Activated effector memory CD4-positive, alpha-beta T cell treated with Interleukin-2 at 50 U/mL for 16 hours (primary cell): Measurements from ENCODE around the gene FBXW11.
"Not testable (repeated sequence)": the region's sequence is repeated elsewhere in the genome, so short reads cannot be mapped to it uniquely, and the experiment has no call there.

Experiments used
- DNase-seq: peaks from one replicate; pipeline ENCODE4 v3.0.0-alpha.2; 2020

Gene FBXW11

DNA sequence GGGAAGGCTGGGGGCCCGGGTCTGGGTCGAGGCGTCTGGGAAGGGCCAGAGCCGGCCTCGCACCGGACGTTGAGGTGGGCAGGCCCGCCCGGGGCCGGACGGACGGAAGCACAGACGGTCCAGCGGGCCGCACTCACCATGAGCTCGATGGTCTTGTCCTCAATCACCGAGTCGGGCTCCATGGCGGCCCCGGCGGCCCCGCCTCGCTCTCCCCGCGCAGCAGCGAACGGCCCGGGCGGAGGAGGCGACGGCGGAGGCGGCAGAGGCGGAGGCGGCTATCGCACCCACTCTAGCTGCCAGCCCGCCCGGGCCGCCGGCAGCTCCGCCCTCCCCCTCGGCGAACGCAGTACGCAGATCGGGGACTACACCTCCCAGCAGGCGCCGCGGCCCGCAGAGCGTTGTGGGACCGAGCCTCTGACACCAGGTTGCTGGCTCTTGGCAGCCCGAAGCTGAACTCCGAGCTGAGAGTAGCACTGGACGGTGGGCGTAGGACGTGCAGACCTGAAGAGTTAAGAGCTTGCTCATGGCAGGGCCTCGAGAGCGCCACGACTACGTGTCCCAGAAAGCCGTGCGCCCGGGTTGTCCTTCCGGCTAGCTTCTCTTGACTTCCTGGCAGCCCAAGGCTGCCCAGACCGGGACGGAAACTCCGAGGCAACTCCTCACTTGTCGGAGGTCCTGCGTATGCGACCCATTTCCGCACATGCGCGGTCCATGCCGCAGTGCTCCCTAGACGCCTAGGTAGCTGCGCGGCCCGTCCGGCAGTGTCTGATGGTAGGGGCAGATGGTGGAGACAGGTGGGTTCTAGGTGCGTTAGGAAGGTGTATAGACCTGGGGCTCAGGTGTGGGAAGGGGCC lies at the start of gene FBXW11:
FBXW11 (minus strand) TSS at position 318 of the 854 bp plus-strand sequence; CDS start at position 182, 136 bp downstream.
- peak; percentile 88 for DNase-seq

DNA sequence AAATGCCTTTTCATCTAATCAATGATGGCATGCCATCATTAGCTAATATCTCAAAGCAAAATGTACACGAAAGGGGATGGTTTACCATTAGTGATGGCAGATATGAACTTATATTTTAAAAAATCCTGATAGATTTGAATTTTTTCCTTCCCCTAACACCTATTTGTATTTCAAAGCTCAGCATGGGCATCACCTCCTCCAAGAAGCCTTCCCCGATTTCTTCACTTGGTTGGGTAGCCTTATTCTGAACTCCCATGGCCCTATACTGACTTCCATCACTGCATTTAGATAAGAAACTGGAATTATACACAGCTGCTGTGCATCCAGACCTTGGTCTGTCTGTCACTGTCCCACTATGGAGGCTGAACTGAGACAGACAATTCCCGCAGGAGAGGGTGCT lies 49.6 kb upstream of the FBXW11 start:
- DNase-seq = no peak

DNA sequence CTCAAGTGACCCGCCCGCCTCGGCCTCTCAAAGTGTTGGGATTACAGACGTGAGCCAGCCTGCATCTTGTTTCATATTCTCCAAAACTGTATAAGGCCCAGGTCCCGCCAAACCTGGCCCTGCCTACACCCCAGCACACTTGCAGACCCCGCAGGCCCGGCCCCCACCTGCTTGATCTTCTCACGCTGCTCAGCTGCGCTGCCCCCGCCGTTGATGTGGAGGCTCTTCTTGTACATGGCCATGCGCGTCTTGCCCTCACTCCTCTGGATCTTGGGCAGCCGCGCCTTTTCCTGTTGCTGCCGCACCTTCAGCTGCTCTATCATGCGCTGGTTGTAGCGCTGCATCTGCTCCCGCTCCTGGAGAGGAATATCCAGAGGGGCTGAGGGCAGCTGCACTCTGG lies 49.0 kb upstream of the FBXW11 start:
- no peak for DNase-seq

DNA sequence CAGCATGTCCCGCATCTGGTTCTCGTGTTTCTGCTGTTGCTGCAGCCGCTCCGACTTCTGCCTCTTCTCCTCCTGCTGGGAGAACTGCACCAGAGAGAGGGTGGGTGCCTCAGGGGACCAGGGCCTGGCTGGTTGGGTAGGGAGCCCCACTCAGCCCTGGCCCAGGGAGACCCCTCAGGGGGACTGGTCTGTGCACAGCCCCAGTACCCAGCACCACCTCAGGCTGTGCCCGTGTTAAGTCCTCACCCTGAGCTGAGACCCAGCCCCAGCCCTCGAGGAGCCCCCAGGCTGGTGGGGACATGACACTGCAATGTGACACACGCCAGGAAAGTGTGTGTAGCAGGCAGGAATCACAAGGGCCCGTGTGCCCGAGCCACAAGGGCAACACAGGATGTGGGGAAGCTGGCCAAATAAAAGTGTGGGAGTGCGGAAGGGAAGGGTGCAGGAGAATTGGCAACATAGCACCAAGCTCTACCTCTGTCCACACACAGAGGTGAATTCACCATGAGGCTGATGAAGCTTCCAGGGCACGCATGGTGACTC lies 48.2 kb upstream of the FBXW11 start:
- DNase-seq = no peak

DNA sequence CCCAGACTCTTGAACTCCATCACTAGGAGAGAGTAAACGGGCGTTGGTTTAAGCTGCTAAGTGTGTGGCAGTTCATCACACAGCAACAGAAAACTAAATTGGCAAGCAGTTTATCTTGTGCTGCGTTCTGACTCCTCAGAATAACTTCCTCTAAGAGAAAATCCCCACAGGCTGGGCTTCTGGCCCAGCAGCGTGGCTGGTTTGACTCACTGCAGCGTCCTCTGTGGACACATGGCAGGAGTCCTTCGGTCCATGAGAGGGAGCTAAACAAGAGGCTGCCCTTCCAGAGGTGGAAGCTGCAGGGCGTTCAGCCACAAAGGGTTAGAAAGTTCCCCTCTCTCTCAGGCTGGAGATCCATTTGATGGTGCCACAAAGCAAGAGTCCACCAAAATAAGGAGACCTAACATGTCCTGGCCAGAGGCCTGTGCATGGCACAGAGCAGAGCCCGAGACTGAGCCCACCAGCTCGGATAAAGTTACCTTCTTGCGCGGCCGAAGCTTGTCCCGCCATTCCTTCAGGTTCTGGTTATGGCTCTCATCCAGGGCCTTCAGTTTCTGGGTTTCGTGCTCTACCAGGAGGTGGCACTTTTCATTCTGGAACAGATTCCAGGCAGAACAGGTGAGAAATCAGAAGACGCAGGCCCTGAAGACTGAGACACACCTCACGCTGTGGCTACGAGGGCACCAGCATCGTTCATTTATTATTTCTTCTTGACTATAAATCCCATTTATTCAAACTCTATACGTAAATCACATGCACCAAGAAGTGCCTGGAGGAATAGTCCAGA lies 46.2 kb upstream of the FBXW11 start:
- DNase-seq = no peak

DNA sequence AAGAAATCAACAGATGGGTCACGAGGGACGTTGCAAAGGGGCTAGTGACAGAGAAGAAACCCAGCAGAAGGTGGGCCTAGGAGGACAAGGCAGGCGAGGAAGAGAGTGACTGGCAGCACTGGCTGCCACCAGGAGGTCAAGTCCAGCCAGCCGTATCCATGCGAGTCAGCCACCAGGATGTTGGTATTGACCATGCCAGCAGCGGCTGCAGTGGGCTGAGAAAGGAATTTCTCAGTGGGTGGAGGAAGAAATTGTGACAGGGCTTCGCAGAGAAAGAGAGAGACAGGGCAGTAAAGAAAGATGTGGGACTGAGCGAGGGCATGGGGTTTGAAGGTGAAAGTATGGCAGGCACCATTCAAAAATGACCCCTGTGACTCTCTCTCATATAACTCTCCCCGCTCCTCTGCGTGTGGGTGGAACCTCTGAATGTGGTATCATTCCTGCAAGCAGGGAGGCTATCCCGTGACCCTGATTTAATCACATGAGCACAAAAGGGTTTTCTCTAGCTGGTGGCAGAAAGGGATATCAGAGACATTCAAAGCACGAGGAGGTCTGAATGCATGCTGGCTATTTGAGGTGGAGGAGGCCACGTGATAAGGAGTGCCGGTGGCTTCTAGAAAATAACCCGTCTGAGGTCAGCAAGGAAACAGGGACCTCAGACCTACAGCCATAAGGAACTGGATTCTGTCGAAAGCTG lies 45.4 kb upstream of the FBXW11 start:
- DNase-seq = no peak

DNA sequence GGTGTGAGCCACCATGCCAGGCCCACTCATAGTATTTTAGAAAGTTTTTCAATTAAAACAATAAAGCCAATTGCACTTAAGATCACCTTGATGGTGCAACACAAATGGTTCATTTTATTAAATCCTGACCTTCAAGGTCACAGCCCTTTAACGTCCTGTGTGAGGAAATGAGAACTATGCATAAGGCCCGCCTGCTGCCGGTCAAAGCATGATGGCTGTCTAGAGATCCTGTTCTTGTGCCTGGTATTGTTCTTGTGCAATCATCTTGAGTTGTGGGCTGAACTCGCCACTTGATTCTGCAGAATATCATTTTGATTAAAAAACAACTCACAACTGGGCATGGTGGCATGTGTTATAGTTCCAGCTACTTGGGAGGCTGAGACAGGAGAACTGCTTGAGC lies 43.6 kb upstream of the FBXW11 start:
- DNase-seq = no peak

DNA sequence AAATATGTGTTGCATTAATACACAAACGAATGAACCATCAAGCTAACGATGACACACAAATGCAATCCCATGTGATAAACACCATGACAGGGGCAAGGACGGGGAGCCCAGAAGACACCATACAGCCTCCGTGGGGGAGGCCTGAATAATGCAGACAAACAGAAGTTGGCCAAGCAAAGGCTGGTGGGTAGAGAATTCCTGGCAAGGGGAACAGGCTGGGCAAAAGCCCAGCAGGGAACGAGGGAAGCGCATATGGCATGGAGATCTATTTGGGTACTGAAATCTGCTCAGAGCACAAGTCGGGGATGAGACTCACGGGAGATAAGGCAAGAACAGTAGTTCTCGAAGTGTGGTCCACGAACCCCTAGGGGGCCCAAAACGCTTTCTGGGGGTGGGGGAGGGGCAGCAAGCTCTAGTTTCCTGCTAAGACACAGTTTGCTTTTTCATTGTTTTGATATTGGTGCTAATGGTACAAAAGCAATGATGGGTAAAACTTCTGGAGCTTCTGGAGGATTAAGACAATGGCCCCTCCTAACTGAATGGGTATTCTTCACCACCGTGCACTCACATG lies 42.9 kb upstream of the FBXW11 start:
- DNase-seq = no peak

DNA sequence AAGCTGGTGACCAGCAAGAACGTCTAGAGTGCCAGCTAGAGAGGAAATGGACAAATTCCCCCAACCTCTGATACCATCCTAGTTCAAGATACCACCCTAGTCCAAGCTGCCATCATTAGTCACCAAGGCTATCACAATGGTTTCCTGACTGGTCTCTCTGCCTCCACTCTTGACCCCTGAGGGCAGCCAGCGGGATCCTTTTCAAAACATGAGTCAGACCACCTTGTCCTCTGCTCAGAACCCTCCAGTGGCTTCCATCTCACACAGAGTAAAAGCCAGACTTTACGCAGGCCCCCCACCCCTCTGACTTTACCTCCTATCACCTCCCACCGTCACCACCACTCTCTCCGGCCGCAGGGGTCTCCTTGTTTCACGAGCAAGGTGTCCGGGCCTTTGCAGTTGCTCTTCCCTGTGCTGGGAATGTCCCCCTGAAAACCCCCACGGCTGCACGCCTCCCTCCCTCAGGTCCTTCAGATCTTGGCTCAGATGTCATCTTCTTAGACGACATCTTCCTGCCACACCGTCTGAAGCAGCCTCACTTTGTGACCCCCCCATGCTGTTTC lies 42.2 kb upstream of the FBXW11 start:
- DNase-seq = no peak

DNA sequence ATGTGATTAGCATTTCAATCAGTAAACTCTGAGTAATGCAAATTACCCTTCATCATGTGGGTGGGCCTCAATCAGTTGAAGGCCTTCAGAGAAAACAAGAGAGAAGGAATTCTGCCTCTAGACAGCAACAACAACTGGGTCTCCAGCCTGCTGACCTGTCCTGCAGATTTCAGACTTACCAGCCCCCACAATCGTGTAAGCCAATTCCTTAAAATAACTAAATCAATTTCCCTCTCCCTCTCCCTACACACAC lies 41.7 kb upstream of the FBXW11 start:
- DNase-seq = no peak

DNA sequence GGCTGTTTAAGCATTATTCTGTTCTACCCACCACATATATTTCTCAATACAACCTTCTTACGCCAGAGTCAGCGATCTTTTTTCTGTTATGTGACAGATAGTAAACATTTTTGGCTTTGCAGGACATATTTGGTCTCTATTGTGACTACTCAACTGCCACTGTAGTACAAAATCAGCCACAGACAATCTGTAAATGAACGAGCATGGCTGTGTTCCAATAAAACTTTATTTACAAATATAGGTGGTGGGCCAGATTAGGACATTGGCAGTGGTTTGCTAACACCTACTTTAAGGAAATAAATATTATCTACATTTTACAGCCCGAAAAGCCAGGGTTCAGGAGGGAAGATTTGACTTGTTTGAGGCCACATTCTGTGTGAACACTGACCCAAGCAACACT lies 40.2 kb upstream of the FBXW11 start:
- no peak for DNase-seq

DNA sequence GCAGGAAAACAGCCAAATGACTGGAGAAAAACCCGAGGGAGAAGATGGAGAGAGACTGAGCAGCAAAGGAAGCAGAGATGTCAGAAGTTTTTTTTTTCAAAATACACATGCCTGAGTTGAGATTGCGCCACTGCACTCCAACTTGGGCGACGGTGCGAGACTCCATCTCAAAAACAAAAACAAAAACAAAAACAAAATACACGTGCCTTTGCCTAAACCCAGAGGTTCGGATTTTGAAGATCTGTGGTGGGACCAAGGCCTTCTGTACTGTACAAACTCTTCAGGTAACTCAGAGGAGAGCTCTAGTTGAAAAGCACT lies 38.8 kb upstream of the FBXW11 start:
- DNase-seq = no peak

DNA sequence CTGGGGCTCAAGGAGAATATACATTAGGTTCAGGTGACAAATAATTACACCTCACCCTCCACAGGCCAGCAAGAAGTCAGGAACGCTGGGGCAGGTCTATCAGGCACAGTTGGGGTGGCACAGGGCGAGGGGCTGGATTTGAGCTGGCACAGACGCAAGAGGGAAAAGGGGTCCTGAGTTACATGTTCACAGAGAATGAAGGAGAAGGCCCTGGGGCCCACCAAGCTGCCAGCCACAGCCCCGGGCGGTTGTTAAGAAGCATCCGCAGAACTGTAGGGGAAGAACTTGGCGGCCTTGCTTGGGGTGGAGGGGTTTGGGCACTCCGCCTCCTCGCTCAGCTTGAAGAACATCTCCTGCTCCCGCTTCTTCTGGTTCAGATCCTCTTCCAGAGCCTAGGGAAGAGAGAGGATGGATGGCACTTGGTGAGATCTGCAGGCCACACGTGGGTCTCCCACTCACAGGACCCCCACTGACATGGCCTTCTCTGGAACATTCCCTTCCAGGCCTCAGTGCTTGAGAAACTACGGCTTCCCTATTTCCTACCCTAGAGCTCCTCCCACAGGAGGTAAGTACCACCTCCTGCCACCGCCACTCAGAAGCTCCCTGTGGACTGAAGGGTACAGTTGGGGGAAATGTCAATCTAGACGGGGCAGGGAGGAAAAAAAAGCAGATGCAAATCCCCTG lies 38.3 kb upstream of the FBXW11 start:
- DNase-seq = no peak

DNA sequence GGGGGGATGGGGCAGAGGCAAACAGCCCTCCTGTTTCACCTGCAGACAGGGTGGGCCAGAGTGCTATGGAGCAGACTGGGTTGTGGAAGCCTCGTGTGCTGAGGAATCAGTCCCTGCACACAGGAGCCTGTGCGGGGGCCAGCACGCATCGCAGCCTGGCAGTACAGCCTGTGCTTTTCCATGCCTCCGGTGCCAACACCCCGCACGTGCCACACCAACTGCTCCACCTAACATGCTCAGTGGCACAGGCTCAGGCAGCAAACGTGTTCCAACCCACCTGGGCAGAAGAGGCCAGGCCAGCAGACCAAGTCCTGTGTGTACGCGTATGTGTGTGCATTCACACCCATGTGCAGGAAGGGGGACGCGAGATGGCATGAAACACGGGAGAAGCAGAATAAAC lies 37.4 kb upstream of the FBXW11 start:
- no peak for DNase-seq

DNA sequence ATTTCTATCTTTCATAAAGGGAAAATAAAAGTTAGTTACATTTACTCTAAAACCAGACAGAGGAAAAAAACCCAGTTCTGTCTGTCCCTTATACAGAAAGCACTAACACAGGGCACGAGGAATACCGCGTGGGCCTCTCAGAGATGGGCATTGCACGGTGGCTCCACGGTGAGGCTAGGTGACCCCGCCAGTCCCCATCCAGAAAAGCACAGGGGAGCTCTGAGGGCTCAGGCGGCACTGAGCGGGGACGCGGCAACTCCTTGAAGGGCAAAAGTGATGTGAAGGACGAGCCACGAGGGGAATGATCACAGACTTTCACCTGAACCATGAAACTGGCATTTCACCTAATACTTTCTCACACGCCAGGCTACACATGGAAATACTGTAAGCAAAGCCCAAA lies 35.7 kb upstream of the FBXW11 start:
- DNase-seq = no peak

DNA sequence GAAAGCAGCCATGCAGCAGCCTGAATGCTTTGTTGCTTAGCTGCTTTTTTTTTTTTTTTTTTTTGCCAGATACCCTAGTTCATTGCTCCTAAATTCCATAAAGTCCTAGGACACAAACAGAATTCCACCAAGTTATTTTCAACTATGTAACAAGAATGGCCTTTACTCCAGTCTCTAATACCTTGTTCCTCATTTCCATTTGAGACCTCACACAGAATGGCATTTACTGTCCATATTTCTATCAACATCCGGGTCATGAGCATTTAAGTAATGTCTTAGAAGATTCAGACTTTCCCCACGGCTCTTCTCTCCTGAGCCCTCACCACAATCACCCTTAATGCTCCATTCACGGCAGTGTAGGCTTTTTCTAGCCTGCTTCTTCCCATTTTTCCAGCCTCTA lies 31.7 kb upstream of the FBXW11 start:
- DNase-seq = no peak

DNA sequence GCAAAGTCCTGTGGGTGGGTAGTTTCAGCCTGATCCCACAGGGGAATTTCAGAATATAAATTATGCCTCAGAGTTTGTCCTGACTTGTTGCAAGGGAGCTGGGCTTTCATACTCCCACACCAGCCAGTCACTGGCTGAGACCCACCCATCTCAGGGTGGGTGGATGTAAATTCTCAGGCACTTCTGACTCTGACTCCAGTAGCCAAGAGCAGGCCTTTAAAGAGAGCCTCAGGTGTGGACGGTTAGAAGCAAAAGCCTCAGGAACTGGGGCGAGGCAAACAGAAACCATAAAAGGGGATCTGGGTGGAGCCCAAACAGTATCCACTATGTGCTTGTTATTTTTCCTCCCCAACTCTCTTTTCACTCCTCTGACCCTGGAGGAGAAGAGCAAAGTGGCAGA lies 28.6 kb upstream of the FBXW11 start:
- DNase-seq = no peak

DNA sequence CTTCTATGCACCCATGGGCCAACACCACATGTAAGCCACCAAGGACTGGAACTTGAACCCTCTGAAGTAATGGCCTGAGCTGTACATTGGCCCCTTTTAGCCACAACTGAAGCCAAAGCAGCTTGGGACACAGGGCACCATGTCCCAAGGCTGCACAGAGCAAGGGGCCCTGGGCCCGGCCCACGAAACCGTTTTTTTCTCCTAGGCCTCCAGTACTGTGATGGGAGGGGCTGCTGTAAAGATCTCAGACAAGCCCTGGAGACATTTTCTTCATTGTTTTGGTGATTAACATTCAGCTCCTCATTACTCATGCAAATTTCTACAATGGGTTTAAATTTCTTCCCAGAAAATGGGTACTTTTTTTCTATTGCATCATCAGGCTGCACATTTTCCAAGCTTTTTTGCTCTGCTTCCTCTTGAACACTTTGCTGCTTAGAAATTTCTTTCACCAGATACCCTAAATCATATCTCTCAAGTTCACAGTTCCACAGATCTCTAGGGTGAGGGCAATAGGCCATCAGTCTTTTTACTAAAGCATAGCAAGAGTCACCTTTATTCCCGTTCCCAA lies 25.5 kb upstream of the FBXW11 start:
- DNase-seq = no peak

DNA sequence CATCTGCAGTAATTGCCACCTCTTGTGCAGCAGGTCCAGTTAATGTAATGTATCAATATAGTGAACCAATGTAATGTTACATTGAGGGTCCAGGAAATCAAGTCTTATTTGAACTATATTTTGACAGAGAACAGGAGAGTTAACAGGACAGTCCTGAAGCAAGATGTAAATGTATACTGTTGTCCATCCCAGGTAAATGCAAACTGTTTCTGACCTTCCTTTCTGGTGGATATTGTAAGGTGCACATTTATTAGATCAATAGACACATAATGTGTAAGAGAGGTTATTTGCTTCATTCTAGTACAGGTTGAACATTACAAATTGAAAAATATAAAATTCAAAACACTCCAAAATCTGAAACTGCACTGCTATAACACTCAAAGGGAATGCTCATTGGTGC lies 23.4 kb upstream of the FBXW11 start:
- DNase-seq = no peak

DNA sequence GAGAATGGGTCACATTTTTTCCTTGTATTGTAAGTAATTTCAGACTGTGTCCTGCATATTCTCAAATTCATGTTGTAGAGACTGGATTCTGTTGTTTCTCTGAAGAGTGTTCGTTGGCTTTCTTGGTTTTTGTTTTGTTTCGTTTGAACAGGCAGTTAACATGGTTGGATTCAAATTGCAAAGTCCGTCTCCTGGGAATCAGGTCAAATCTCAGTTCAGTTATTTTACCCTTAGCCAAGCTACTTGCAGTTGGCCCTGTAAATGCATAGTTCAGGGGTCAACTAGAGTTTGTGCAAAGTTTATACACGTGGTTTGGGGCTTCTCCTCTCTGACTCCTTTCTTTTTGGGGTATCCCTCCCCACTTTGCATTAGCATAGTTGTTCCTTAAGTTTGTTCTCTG lies 21.7 kb upstream of the FBXW11 start:
- DNase-seq = no peak

DNA sequence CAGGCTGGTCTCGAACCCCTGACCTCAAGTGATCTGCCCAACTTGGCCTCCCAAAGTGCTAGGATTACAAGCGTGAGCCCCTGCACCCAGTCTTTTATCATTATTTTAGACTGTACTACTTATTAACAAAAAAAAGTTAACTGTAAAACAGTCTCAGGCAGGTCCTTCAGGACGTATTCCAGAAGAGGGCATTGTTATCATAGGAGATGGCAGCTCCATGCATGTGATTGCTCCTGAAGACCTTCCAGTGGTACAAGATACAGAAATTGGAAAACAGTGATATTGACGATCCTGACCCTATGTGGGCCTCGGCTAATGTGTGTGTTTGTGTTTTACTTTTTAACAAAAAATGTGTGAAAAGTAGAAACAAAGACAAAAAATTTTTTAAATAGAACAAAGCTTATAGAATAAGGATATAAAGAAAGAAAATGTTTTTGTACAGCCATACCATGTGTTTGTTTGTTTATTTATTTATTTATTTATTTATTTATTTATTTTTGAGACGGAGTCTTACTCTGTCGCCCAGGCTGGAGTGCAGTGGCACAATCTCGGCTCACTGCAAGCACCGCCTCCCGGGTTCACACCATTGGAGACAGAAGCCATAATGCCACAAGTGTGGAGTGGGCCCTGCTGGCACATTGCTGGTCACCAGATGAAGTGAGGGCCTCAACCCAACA lies 13.8 kb upstream of the FBXW11 start:
- not testable (repeated sequence) for DNase-seq

DNA sequence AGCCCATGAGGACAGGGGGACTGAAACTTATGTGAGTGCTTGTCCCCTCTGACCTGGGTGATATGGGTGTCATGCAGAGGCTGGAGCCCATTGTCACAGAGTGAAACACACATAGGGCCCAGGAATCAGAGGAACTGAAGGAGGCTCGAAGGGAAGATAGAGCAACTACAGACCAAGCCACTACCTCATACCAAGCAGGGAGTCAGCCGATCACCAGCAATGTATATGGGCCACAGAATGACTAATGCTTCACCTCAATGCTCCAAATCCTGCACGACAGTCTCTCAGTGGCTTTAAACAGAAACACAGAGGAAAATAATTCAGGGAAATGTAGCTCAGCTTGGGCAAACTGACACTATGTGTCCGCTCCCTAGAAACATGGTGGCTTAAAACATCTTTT lies 8.9 kb upstream of the FBXW11 start:
- DNase-seq = no peak
